Sigmoid colon (tissue), 7 donors: ENCODE data around the gene BBS5. TPM values are rescaled to one million over a fixed set of nuclear protein-coding genes. Genes with fewer than 3 reads are reported as not detected.

Experiments
- DNase-seq: peaks from one replicate; pipeline ENCODE4 v3.0.0-alpha.2; 2019
- H3K27ac ChIP-seq, 4 donors: fragments of 200-600 bp; sonication (generic); one replicate each; pipeline ENCODE4 v1.5.1; 2016 to 2019; ENCODE audit warnings: mild to moderate bottlenecking in 1 of 4
- H3K27me3 ChIP-seq, 3 donors: fragments of 200-600 bp; sonication (generic); one replicate each; pipeline ENCODE4 v1.5.1; 2019; ENCODE audit warnings: mild to moderate bottlenecking in 1 of 3
- H3K36me3 ChIP-seq, 4 donors: fragments of 200-600 bp; sonication (generic); one replicate each; pipeline ENCODE4 v1.5.1; 2016 to 2019
- H3K4me1 ChIP-seq, 4 donors: fragments of 200-600 bp; sonication (generic); one replicate each; pipeline ENCODE4 v1.5.1; 2017 to 2019
- H3K4me3 ChIP-seq, 4 donors: fragments of 200-600 bp; sonication (generic); one replicate each; pipeline ENCODE4 v1.5.1; 2017 to 2019; ENCODE audit warnings: mild to moderate bottlenecking in 2 of 4, moderate library complexity in 1 of 4
- H3K9me3 ChIP-seq, 4 donors: fragments of 200-600 bp in 3 of 4; sonication (generic) in 3 of 4; one replicate each; pipeline versions ENCODE4 v1.5.1 to v1.6.1; 2013 to 2019
- EP300 ChIP-seq, 4 donors: sonication (generic); formaldehyde crosslinking; IDR thresholded peaks; one replicate each; pipeline ENCODE4 v1.6.1; 2017; ENCODE audit warnings: antibody characterized with exemption in 4 of 4
- POLR2A ChIP-seq, 2 donors: fragments of 450-650 bp; IDR thresholded peaks; one replicate each; pipeline ENCODE4 v1.6.1; 2016; ENCODE audit warnings: antibody characterized with exemption in 2 of 2, mild to moderate bottlenecking in 2 of 2, moderate library complexity in 2 of 2
- POLR2AphosphoS5 ChIP-seq, 4 donors: sonication (generic); formaldehyde crosslinking; IDR thresholded peaks; one replicate each; pipeline ENCODE4 v1.6.1; 2017; ENCODE audit warnings: antibody characterized with exemption in 4 of 4
- WGBS, 2 donors: extraction: QIAGEN DNeasy Blood & Tissue Kit; methylation state at CpG; one replicate each; pipeline ENCODE4 v1.1.7; 2013; 5-methylcytosine and 5-hydroxymethylcytosine counted together
- intact Hi-C: fragments of 100-400 bp; cut with DNase I; formaldehyde crosslinking; loops from one replicate; pipeline ENCODE4 v1.15.1; 2023
- polyA plus RNA-seq, 3 donors: library from polyadenylated mRNA; stranded (reverse); fragments of 200-250 nt; gene quantifications; one replicate each; pipeline ENCODE4 v1.2.3, GENCODE V29; 2013
- total RNA-seq, 4 donors: library from RNA; depleted of rRNA; stranded (reverse); fragments of >200 nt; gene quantifications; one replicate each; pipeline ENCODE4 v1.1.0, GENCODE V29; 2016
- TF ChIP-seq, protein P1 (sequence below), 4 experiments: fragments of 450-650 bp in 3 of 4; fragments of 200-600 bp in 1 of 4; IDR thresholded peaks; one replicate each; pipeline ENCODE4 v1.5.1; 2016 to 2019; ENCODE audit warnings: antibody characterized with exemption in 4 of 4, mild to moderate bottlenecking in 3 of 4, moderate library complexity in 2 of 4
- donor health status: healthy with polysubstance abuse.
- donor health status: Bipolar disorder and iron deficiency.
- donor health status: healthy.

The BBS5 gene
- total and polyA plus RNA-seq, 7 donors = 0.92 to 9.5 (median 8.2) TPM

DNA sequence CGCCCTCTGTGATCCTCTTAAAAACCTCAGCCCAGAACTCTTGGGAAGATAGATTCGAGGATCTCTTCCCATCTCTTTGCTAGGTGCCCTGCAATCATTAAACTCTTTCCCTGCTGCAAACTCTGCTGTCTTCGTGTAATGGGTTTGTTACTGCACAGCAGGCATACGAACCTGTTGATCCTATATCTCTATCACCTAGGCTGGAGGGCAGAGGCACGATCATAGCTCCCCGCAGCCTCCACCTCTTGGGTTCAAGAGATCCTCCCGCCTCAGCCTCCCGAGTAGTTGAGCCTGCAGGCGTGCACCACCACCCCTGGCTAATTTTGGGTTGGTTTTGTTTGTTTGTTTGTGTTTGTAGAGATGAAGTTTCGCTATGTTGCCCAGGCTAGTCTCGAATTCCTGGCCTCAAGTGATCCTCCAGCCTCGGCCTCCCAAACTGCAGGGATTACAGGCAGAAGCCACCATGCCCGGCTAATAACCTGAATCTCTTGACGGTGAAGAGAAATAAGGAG, 493 bp upstream of the BBS5 start:
- 59 to 79% methylated on average over 14 of the region's 14 CpGs for WGBS, 2 donors
- Histone ChIP-seq H3K9me3 (no peaks in the 10 kb centered on the region), H3K27ac (peak overlapping the region; percentile 82 to 84 (median 84)), H3K36me3 (peaks cover 0 to 20% (median 4%) of the 10 kb centered on the region in 4 donors), H3K4me3 (peak overlapping the region; percentile 66 to 84 (median 70)), H3K4me1 (peaks cover 0 to 7% (median 4%) of the 10 kb centered on the region in 4 donors), H3K27me3 (no peaks in the 10 kb centered on the region)
- no peak for TF ChIP-seq EP300 (IDR thresholded peaks at IDR 0.05)
- TF ChIP-seq, protein P1, sequence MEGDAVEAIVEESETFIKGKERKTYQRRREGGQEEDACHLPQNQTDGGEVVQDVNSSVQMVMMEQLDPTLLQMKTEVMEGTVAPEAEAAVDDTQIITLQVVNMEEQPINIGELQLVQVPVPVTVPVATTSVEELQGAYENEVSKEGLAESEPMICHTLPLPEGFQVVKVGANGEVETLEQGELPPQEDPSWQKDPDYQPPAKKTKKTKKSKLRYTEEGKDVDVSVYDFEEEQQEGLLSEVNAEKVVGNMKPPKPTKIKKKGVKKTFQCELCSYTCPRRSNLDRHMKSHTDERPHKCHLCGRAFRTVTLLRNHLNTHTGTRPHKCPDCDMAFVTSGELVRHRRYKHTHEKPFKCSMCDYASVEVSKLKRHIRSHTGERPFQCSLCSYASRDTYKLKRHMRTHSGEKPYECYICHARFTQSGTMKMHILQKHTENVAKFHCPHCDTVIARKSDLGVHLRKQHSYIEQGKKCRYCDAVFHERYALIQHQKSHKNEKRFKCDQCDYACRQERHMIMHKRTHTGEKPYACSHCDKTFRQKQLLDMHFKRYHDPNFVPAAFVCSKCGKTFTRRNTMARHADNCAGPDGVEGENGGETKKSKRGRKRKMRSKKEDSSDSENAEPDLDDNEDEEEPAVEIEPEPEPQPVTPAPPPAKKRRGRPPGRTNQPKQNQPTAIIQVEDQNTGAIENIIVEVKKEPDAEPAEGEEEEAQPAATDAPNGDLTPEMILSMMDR (IDR thresholded peaks at IDR 0.05) = no peak
- no peak for TF ChIP-seq POLR2A (IDR thresholded peaks at IDR 0.05)
- no peak for DNase-seq
- intact Hi-C loops = loop anchor here (10.0 kb wide), 1 partner anchor 76 kb away; no protein-coding TSS in a partner anchor

DNA sequence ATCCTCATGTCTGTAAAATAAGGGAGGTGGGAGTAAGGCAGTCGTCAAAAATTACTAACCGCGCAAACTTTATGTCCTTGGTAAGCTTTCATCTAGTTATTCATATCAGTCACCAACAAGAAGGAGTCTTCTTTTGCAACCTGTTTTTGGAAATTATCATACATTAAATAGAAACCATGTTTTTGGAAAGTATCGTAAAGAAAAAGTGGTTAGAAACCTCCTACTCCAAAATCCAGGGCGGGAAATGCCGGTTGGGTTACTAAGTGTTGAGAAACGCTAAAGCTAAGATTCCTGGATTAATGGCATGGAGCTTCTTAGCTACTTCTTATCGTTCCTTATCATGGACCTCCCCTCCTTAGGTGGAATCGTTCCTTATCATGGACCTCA, 778 bp downstream of the BBS5 start:
- no peaks in the 10 kb centered on the region for H3K9me3 ChIP-seq
- peak overlapping the region; percentile 66 to 84 (median 70) for H3K4me3 ChIP-seq
- 47 to 50% methylated on average over 9 of the region's 9 CpGs for WGBS, 2 donors
- intact Hi-C loops = no loop called here
- H3K36me3 ChIP-seq = peaks cover 0 to 32% (median 11%) of the 10 kb centered on the region in 4 donors
- no peaks in the 10 kb centered on the region for H3K27me3 ChIP-seq
- peaks cover 0 to 7% (median 4%) of the 10 kb centered on the region in 4 donors for H3K4me1 ChIP-seq
- no peak for TF ChIP-seq POLR2A (IDR thresholded peaks at IDR 0.05)
- TF ChIP-seq EP300 (IDR thresholded peaks at IDR 0.05) = no peak
- TF ChIP-seq POLR2AphosphoS5 (IDR thresholded peaks at IDR 0.05) = no peak
- TF ChIP-seq, protein P1 (IDR thresholded peaks at IDR 0.05) = no peak
- DNase-seq = no peak
- H3K27ac ChIP-seq = peak overlapping the region; percentile 82 to 84 (median 84)

GRCh38 chr2:169485650-169486138, 6.4 kb downstream of the BBS5 start:
- TF ChIP-seq EP300 (IDR thresholded peaks at IDR 0.05) (no peak), POLR2AphosphoS5 (IDR thresholded peaks at IDR 0.05) (no peak), POLR2A (IDR thresholded peaks at IDR 0.05) (no peak)
- TF ChIP-seq, protein P1 (IDR thresholded peaks at IDR 0.05) = no peak
- intact Hi-C loops = no loop called here
- H3K36me3 ChIP-seq = peaks cover 0 to 71% (median 13%) of the 10 kb centered on the region in 4 donors
- no peak overlapping the region for H3K27ac ChIP-seq
- no peak for DNase-seq
- H3K9me3 ChIP-seq = no peaks in the 10 kb centered on the region
- no peak overlapping the region for H3K4me3 ChIP-seq
- whole genome bisulfite sequencing, 2 donors = 84 to 89% methylated on average over 1 of the region's 1 CpG
- H3K27me3 ChIP-seq = no peaks in the 10 kb centered on the region
- no peaks in the 10 kb centered on the region for H3K4me1 ChIP-seq

DNA sequence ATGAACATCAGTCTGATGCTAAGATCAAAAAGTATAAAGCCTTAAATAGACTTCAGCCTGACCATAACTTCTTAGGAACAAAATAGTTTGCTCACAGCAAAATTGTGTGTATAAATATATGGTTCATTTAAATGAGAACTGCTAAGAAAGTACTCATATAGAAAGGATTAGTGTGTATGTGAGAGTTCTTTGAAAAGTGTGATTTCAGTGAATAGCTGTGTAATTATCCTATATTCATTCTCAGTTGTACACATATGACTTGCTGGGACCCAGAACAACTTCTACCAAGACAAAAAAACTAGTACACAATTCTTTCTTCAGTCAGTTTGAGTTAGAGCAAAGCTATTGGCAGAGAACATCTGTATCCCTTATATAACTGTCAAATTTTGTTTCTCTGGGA, 7.2 kb downstream of the BBS5 start:
- Histone ChIP-seq H3K27me3 (no peaks in the 10 kb centered on the region), H3K9me3 (no peaks in the 10 kb centered on the region), H3K4me1 (no peaks in the 10 kb centered on the region), H3K4me3 (no peak overlapping the region), H3K27ac (no peak overlapping the region), H3K36me3 (peaks cover 0 to 77% (median 13%) of the 10 kb centered on the region in 4 donors)
- intact Hi-C loops = no loop called here
- no peak for DNase-seq
- TF ChIP-seq, protein P1 (IDR thresholded peaks at IDR 0.05) = no peak
- TF ChIP-seq POLR2A (IDR thresholded peaks at IDR 0.05) (no peak), EP300 (IDR thresholded peaks at IDR 0.05) (no peak), POLR2AphosphoS5 (IDR thresholded peaks at IDR 0.05) (no peak)

DNA sequence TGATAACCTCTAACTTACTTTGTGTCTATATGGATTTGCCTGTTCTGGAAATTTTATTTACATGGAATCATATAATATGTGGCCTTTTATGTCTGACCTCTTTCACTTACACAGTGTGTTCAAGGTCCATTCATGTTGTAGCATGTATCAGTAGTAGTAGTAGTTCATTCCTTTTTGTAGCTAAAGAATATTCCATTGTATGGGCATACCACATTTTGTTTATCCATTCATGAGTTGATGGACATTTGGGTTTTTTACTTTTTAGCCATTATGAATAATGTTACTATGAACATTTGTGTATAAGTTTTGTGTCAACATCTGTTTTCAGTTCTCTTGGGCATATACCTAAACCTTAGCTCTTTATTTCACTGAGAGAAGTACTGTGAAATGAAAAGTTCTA, 11.5 kb downstream of the BBS5 start:
- intact Hi-C loops = no loop called here
- no peak for TF ChIP-seq POLR2A (IDR thresholded peaks at IDR 0.05)
- TF ChIP-seq, protein P1 (IDR thresholded peaks at IDR 0.05) = no peak
- no peak for TF ChIP-seq POLR2AphosphoS5 (IDR thresholded peaks at IDR 0.05)
- no peak for TF ChIP-seq EP300 (IDR thresholded peaks at IDR 0.05)
- peaks cover 0 to 50% (median 4%) of the 10 kb centered on the region in 4 donors for H3K36me3 ChIP-seq

More for the DNA sequence above, 11.5 kb downstream of the BBS5 start:
- DNase-seq = no peak
- Histone ChIP-seq H3K9me3 (no peaks in the 10 kb centered on the region), H3K27me3 (no peaks in the 10 kb centered on the region), H3K4me3 (no peak overlapping the region), H3K4me1 (no peaks in the 10 kb centered on the region), H3K27ac (no peak overlapping the region)
